GM23338 (cell line): ENCODE data around the gene PGAM1.
"Not testable (repeated sequence)": the region's sequence is repeated elsewhere in the genome, so short reads cannot be mapped to it uniquely, and the experiment has no call there.

Experiments
- CREB1 ChIP-seq: fragments of 250-450 bp; sonication (Bioruptor Pico); IDR thresholded peaks from 2 replicates; pipeline ENCODE4 v1.5.0; 2020; ENCODE audit warnings: low read depth, mild to moderate bottlenecking, moderate library complexity
- CTCF ChIP-seq, 2 experiments: fragments of 200-600 bp in 1 of 2; sonication (generic) in 1 of 2; conservative IDR thresholded peaks; 2 replicates each; pipeline versions ENCODE4 v1.5.1 to v1.6.1; 2016 to 2017; ENCODE audit warnings: antibody characterized with exemption in 2 of 2, low read depth in 2 of 2, mild to moderate bottlenecking in 2 of 2, moderate library complexity in 1 of 2
- EZH2 ChIP-seq: fragments of 200-600 bp; sonication (generic); IDR thresholded peaks from one replicate; pipeline ENCODE4 v1.8.0; 2017; ENCODE audit warnings: antibody characterized with exemption, mild to moderate bottlenecking, low read depth; ENCODE audit not compliant: unreplicated experiment
- EZH2phosphoT487 ChIP-seq: fragments of 200-600 bp; sonication (generic); IDR thresholded peaks from one replicate; pipeline ENCODE4 v1.8.1; 2018; ENCODE audit warnings: antibody characterized with exemption; ENCODE audit not compliant: unreplicated experiment
- JUNB ChIP-seq: IDR thresholded peaks from one replicate; pipeline ENCODE4 v1.6.1; 2016; ENCODE audit warnings: antibody characterized with exemption; ENCODE audit not compliant: unreplicated experiment
- POLR2AphosphoS5 ChIP-seq: IDR thresholded peaks from 2 replicates; pipeline ENCODE4 v1.6.1; 2016; ENCODE audit warnings: antibody characterized with exemption, low read depth
- REST ChIP-seq: IDR thresholded peaks from one replicate; pipeline ENCODE4 v1.6.1; 2018; ENCODE audit warnings: antibody characterized with exemption; ENCODE audit not compliant: unreplicated experiment

- TF ChIP-seq CTCF (conservative IDR thresholded peaks at IDR 0.05; ENCODE audit: low read depth in 2 of 2); POLR2AphosphoS5; EZH2phosphoT487; JUNB; EZH2; REST; CREB1 (CRISPR knock-in tag): not testable (repeated sequence)
These were observed 19.5 kb upstream of the PGAM1 start for GRCh38 chr10:97406483-97406882.
